Epithelial cell of esophagus (primary cell): ENCODE data around the gene ITGA4.

Experiments
- DNase-seq: peaks from one replicate; pipeline ENCODE4 v3.0.0; 2010; ENCODE audit warnings: low read depth
- H3K4me3 ChIP-seq: 2 replicates; pipeline ENCODE4 v1.5.1; 2011; ENCODE audit warnings: mild to moderate bottlenecking, low read length, control low read depth
- TF ChIP-seq, protein P1 (sequence below): IDR thresholded peaks from 2 replicates; pipeline ENCODE4 v1.5.1; 2011; ENCODE audit warnings: low read depth, mild to moderate bottlenecking, low read length, control low read depth, inconsistent platforms; ENCODE audit not compliant: insufficient read depth; ENCODE audit errors: missing control alignments

The ITGA4 gene

DNA sequence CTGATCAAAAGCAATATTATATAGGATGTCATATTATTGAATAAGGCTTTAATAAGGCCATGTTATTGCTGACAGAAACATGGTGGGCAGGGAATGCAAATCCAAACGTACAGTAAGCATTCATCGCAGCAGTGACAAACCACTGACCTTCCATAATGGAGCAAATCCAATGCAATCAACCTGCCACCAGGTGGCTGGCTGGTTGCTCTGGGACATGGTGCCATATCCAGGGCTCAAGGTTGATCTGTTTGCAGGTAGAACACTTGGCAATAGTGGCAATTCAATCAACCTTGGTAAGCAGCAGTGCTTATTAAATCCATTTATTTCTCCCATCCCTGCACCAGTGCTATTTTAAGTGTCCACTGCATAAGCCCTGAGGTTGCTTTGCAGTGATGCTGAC is 124.3 kb downstream of the ITGA4 start:
- TF ChIP-seq, protein P1, sequence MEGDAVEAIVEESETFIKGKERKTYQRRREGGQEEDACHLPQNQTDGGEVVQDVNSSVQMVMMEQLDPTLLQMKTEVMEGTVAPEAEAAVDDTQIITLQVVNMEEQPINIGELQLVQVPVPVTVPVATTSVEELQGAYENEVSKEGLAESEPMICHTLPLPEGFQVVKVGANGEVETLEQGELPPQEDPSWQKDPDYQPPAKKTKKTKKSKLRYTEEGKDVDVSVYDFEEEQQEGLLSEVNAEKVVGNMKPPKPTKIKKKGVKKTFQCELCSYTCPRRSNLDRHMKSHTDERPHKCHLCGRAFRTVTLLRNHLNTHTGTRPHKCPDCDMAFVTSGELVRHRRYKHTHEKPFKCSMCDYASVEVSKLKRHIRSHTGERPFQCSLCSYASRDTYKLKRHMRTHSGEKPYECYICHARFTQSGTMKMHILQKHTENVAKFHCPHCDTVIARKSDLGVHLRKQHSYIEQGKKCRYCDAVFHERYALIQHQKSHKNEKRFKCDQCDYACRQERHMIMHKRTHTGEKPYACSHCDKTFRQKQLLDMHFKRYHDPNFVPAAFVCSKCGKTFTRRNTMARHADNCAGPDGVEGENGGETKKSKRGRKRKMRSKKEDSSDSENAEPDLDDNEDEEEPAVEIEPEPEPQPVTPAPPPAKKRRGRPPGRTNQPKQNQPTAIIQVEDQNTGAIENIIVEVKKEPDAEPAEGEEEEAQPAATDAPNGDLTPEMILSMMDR: peak; percentile 45
- H3K4me3 ChIP-seq: no peak overlapping the region

GRCh38 chr2:181585732-181586131 is 128.5 kb downstream of the ITGA4 start:
- TF ChIP-seq, protein P1: no peak
- no peak for DNase-seq
- no peak overlapping the region for H3K4me3 ChIP-seq

More for the DNA sequence above, 124.3 kb downstream of the ITGA4 start:
- DNase-seq: peak; percentile 13
